Measurements from ENCODE around the gene PRR5L.

PRR5L gene
- 4.1 to 18.7 (median 10.2) reads per million in 3 experiments for total RNA-seq

GRCh38 chr11:36295926-36296325 lies at the start of gene PRR5L:
TSS of gene PRR5L (plus strand) at chr11:36296288. CDS start at chr11:36401122, 104,834 bp downstream.
- no peak for DNase-seq

GRCh38 chr11:36247493-36247892 lies 48.6 kb upstream of the PRR5L start:
- DNase-seq: no peak

- no peak for DNase-seq
These were observed 47.7 kb upstream of the PRR5L start for GRCh38 chr11:36248436-36248835.

- DNase-seq: no peak
These were observed 46.8 kb upstream of the PRR5L start for GRCh38 chr11:36249246-36249645.

- no peak for DNase-seq
These were observed 44.3 kb upstream of the PRR5L start for GRCh38 chr11:36251823-36252222.

- no peak for DNase-seq
These were observed 42.9 kb upstream of the PRR5L start for GRCh38 chr11:36253238-36253637.

- no peak for DNase-seq
These were observed 41.4 kb upstream of the PRR5L start for GRCh38 chr11:36254713-36255112.

GRCh38 chr11:36257351-36257750 lies 38.7 kb upstream of the PRR5L start:
- no peak for DNase-seq

- no peak for DNase-seq
These were observed 37.2 kb upstream of the PRR5L start for GRCh38 chr11:36258730-36259360.

- DNase-seq: no peak
These were observed 35.0 kb upstream of the PRR5L start for GRCh38 chr11:36261094-36261493.

- DNase-seq: no peak
These were observed 31.8 kb upstream of the PRR5L start for GRCh38 chr11:36264011-36264972.

GRCh38 chr11:36264973-36265344 lies 31.1 kb upstream of the PRR5L start:
- no peak for DNase-seq

- peak; percentile 19 for DNase-seq
These were observed 30.1 kb upstream of the PRR5L start for GRCh38 chr11:36265793-36266628.

- no peak for DNase-seq
These were observed 29.3 kb upstream of the PRR5L start for GRCh38 chr11:36266767-36267166.

GRCh38 chr11:36268337-36268985 lies 27.6 kb upstream of the PRR5L start:
- DNase-seq: no peak

- no peak for DNase-seq
These were observed 25.4 kb upstream of the PRR5L start for GRCh38 chr11:36270701-36271100.

- no peak for DNase-seq
These were observed 24.2 kb upstream of the PRR5L start for GRCh38 chr11:36271794-36272407.

GRCh38 chr11:36273110-36273509 lies 23.0 kb upstream of the PRR5L start:
- DNase-seq: no peak

- DNase-seq: no peak
These were observed 21.7 kb upstream of the PRR5L start for GRCh38 chr11:36274414-36274813.

GRCh38 chr11:36278531-36279282 lies 17.4 kb upstream of the PRR5L start:
- DNase-seq: no peak

GRCh38 chr11:36280531-36280930 lies 15.6 kb upstream of the PRR5L start:
- DNase-seq: no peak
